Tibial nerve (tissue), 4 donors: ENCODE data around the gene AQP12B. TPM values are rescaled to one million over a fixed set of nuclear protein-coding genes. Genes with fewer than 3 reads are reported as not detected.

Source experiments
- DNase-seq, 2 donors: peaks; one replicate each; pipeline ENCODE4 v3.0.0-alpha.2; 2019; ENCODE audit warnings: low spot score in 2 of 2
- H3K27ac ChIP-seq, 4 donors: fragments of 200-600 bp; sonication (generic) in 3 of 4; one replicate each; pipeline ENCODE4 v1.5.1; 2017 to 2019; ENCODE audit warnings: mild to moderate bottlenecking in 1 of 4
- H3K27me3 ChIP-seq, 2 donors: fragments of 200-600 bp; sonication (generic) in 1 of 2; one replicate each; pipeline versions ENCODE4 v1.5.1 to v1.6.0; 2017 to 2019
- H3K36me3 ChIP-seq, 3 donors: fragments of 200-600 bp; sonication (generic); one replicate each; pipeline ENCODE4 v1.5.1; 2018 to 2019
- H3K4me1 ChIP-seq, 4 donors: fragments of 200-600 bp; sonication (generic) in 3 of 4; one replicate each; pipeline ENCODE4 v1.5.1; 2017 to 2019
- H3K4me3 ChIP-seq, 4 donors: fragments of 200-600 bp; sonication (generic) in 3 of 4; one replicate each; pipeline ENCODE4 v1.5.1; 2017 to 2019; ENCODE audit warnings: mild to moderate bottlenecking in 1 of 4, moderate library complexity in 1 of 4
- H3K9me3 ChIP-seq, 4 donors: fragments of 200-600 bp; sonication (generic) in 3 of 4; one replicate each; pipeline ENCODE4 v1.5.1; 2017 to 2019
- CTCF ChIP-seq, 5 experiments: fragments of 200-600 bp in 3 of 5; fragments of 450-650 bp in 2 of 5; sonication (generic) in 3 of 5; IDR thresholded peaks; one replicate each; pipeline ENCODE4 v1.5.1; 2016 to 2019; ENCODE audit warnings: antibody characterized with exemption in 5 of 5, mild to moderate bottlenecking in 3 of 5, moderate library complexity in 2 of 5
- EP300 ChIP-seq, 2 donors: sonication (generic); formaldehyde crosslinking; IDR thresholded peaks; one replicate each; pipeline ENCODE4 v1.6.1; 2017; ENCODE audit warnings: antibody characterized with exemption in 2 of 2, mild to moderate bottlenecking in 1 of 2
- POLR2A ChIP-seq, 2 donors: fragments of 450-650 bp; IDR thresholded peaks; one replicate each; pipeline ENCODE4 v1.6.1; 2017; ENCODE audit warnings: antibody characterized with exemption in 2 of 2, mild to moderate bottlenecking in 2 of 2, moderate library complexity in 2 of 2
- WGBS, 2 donors: methylation state at CpG; one replicate each; pipeline ENCODE4 v1.1.5; 2018; 5-methylcytosine and 5-hydroxymethylcytosine counted together
- total RNA-seq, 4 donors: library from RNA; depleted of rRNA; stranded (reverse); fragments of >200 nt; gene quantifications; one replicate each; pipeline ENCODE4 v1.1.0, GENCODE V29; 2016

The AQP12B gene
- total RNA-seq, 4 donors from 2014 or later = 0.22 TPM; not detected in 3

- peaks cover 0 to 27% (median 0%) of the 10 kb centered on the region in 3 donors for H3K36me3 ChIP-seq
- H3K4me3 ChIP-seq = no peak overlapping the region
- H3K4me1 ChIP-seq = no peaks in the 10 kb centered on the region
- H3K9me3 ChIP-seq = no peaks in the 10 kb centered on the region
- no peak overlapping the region for H3K27ac ChIP-seq
- peaks cover 0 to 22% of the 10 kb centered on the region in 2 donors for H3K27me3 ChIP-seq
- 87 to 90% methylated on average over 6 to 10 of the region's 10 CpGs for WGBS, 2 donors
- TF ChIP-seq CTCF (IDR thresholded peaks at IDR 0.05) = no peak
- TF ChIP-seq POLR2A (IDR thresholded peaks at IDR 0.05) = no peak
- no peak for TF ChIP-seq EP300 (IDR thresholded peaks at IDR 0.05)
- DNase-seq = no peak
Observed at GRCh38 chr2:240728361-240728760, 45.7 kb upstream of the AQP12B start.

GRCh38 chr2:240727913-240728312 lies 45.2 kb upstream of the AQP12B start:
- TF ChIP-seq EP300 (IDR thresholded peaks at IDR 0.05) = no peak
- TF ChIP-seq CTCF (IDR thresholded peaks at IDR 0.05) = no peak
- TF ChIP-seq POLR2A (IDR thresholded peaks at IDR 0.05) = no peak
- peaks cover 0 to 22% of the 10 kb centered on the region in 2 donors for H3K27me3 ChIP-seq
- H3K9me3 ChIP-seq = no peaks in the 10 kb centered on the region
- no peak overlapping the region for H3K27ac ChIP-seq
- WGBS, 2 donors = 86 to 88% methylated on average over 8 to 15 of the region's 15 CpGs
- H3K36me3 ChIP-seq = peaks cover 0 to 31% (median 0%) of the 10 kb centered on the region in 3 donors
- no peak for DNase-seq
- H3K4me1 ChIP-seq = no peaks in the 10 kb centered on the region
- H3K4me3 ChIP-seq = no peak overlapping the region

GRCh38 chr2:240727439-240727838 lies 44.8 kb upstream of the AQP12B start:
- DNase-seq = no peak
- TF ChIP-seq POLR2A (IDR thresholded peaks at IDR 0.05) (no peak), EP300 (IDR thresholded peaks at IDR 0.05) (no peak), CTCF (IDR thresholded peaks at IDR 0.05) (no peak)
- H3K27ac ChIP-seq = no peak overlapping the region
- peaks cover 0 to 22% of the 10 kb centered on the region in 2 donors for H3K27me3 ChIP-seq
- no peak overlapping the region for H3K4me3 ChIP-seq
- WGBS, 2 donors = 80 to 82% methylated on average over 14 of the region's 14 CpGs
- H3K36me3 ChIP-seq = peaks cover 0 to 36% (median 0%) of the 10 kb centered on the region in 3 donors
- no peaks in the 10 kb centered on the region for H3K9me3 ChIP-seq
- H3K4me1 ChIP-seq = no peaks in the 10 kb centered on the region

GRCh38 chr2:240726876-240727275 lies 44.2 kb upstream of the AQP12B start:
- H3K27ac ChIP-seq = no peak overlapping the region
- TF ChIP-seq CTCF (IDR thresholded peaks at IDR 0.05) = no peak
- TF ChIP-seq POLR2A (IDR thresholded peaks at IDR 0.05) = no peak
- TF ChIP-seq EP300 (IDR thresholded peaks at IDR 0.05) = no peak
- no peak overlapping the region for H3K4me3 ChIP-seq

GRCh38 chr2:240725671-240726070 lies 43.0 kb upstream of the AQP12B start:
- 53% methylated on average over 5 to 7 of the region's 7 CpGs for WGBS, 2 donors
- no peak for TF ChIP-seq EP300 (IDR thresholded peaks at IDR 0.05)
- no peak for TF ChIP-seq CTCF (IDR thresholded peaks at IDR 0.05)
- TF ChIP-seq POLR2A (IDR thresholded peaks at IDR 0.05) = no peak
- no peak for DNase-seq
- peaks cover 0 to 13% of the 10 kb centered on the region in 2 donors for H3K27me3 ChIP-seq
- H3K4me3 ChIP-seq = no peak overlapping the region
- no peaks in the 10 kb centered on the region for H3K9me3 ChIP-seq
- H3K36me3 ChIP-seq = peaks cover 0 to 43% (median 0%) of the 10 kb centered on the region in 3 donors
- H3K4me1 ChIP-seq = no peaks in the 10 kb centered on the region
- no peak overlapping the region for H3K27ac ChIP-seq

More at GRCh38 chr2:240726876-240727275, 44.2 kb upstream of the AQP12B start:
- Histone ChIP-seq H3K9me3 (no peaks in the 10 kb centered on the region), H3K36me3 (peaks cover 0 to 42% (median 0%) of the 10 kb centered on the region in 3 donors), H3K27me3 (peaks cover 0 to 22% of the 10 kb centered on the region in 2 donors), H3K4me1 (no peaks in the 10 kb centered on the region)
- no peak for DNase-seq
- 80 to 89% methylated on average over 14 of the region's 14 CpGs for WGBS, 2 donors
